HG03469 (cell line): ENCODE data around the gene INPP5B.
A peak's percentile ranks its signal among the peaks of the same experiment; 100 is the strongest.
"Not testable (repeated sequence)": the region's sequence is repeated elsewhere in the genome, so short reads cannot be mapped to it uniquely, and the experiment has no call there.

ENCODE experiments used
- ATAC-seq: cut with Tn5 transposase; IDR thresholded peaks from one replicate; pipeline ENCODE4 v1.9.1; 2021; ENCODE audit warnings: mild to moderate bottlenecking, moderate library complexity, moderate number of reproducible peaks; ENCODE audit not compliant: unreplicated experiment

INPP5B gene

GRCh38 chr1:37946703-37947360 is at the start of gene INPP5B:
Gene INPP5B, minus strand, starts transcription at chr1:37947053. Its CDS starts 745 bp downstream, at chr1:37946308.
- ATAC-seq: peak; percentile 64

- ATAC-seq: no peak
Measured at GRCh38 chr1:37995751-37996345, 49.0 kb upstream of the INPP5B start.

DNA sequence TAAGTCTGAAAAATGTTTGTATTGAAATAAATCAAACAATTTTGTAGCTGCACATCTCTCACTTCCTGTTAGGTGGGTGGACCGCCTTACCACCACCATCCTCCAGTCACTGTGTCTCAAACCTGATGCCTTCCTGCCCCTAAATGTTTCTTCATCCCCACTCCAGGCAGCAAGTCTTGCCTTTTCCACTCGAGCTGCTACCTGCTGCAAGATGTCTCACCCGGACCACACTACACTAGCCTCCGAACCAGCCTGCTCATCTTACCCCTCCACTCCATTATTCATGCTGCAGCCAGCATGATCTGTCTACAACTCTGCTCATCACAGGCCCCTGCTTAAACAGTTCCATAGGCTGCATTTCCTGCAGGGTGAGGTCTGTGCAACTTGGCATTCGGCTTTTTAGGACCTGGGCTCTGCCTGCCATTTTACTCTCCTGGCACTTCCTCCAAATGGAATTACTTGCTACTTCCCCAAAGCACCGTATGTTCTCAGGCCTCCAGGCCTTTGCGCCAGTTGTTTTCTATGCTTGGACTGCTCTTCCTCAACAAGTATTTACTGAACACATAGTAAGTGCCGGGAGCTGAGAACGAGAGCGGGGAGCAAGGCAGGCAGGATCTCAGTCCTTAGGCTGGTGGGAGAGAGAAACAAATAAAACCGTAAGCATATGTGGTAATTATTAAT is 48.2 kb upstream of the INPP5B start:
- ATAC-seq: no peak

- no peak for ATAC-seq
Measured at GRCh38 chr1:37989361-37989930, 42.6 kb upstream of the INPP5B start.

- no peak for ATAC-seq
Measured at GRCh38 chr1:37987679-37988078, 40.8 kb upstream of the INPP5B start.

DNA sequence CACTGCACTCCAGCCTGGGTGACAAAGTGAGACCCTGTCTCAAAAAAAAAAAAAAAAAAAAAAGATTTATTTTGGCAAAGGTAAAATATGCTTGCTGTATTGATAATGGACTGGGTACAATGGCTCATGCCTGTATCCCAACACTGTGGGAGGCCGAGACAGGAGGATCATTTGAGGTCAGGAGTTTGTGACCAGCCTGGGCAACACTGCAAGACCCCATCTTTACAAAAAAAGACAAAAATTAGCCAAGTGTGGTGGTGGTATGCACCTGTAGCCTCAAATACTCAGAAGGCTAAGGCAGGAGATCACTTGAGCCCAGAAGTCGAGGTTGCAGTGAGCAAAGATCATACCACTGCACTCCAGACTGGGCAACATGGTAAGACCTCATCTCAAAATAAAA is 36.7 kb upstream of the INPP5B start:
- no peak for ATAC-seq

GRCh38 chr1:37978541-37978940 is 31.7 kb upstream of the INPP5B start:
- ATAC-seq: no peak

DNA sequence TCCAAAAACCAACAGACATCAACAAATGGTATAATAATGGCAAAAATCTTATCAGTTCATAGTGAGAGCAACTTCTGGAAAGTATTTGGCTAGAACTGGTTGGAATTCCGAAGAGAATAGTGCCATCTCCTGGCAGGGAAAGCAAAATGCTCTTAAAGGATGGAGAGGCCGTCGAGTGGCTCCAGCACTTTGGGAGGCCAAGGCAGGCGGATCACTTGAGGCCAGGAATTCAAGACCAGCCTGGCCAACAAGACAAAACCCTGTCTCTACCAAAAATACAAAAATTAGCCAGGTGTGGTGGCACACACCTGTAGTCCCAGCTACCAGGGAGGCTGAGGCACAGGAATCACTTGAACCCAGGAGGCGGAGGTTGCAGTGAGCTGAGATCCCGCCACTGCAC is 28.2 kb upstream of the INPP5B start:
- not testable (repeated sequence) for ATAC-seq

DNA sequence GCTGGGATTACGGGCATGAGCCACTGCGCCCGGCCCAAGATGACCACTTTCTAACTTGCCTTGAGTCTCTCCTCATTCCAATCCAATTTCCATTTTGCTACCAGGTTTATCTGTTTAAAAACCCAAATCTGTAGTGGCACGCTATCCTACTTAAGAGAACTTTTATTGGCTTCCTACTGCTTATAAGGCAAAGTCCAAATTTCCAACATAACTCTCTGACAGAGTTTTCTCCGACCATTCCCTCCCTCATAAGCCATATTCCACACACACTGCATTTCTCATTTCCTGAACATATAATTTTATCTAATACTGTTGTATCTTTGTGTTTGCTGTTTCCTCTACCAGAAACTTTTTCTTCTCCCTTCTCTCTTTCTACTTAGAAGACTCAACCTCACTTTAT is 27.7 kb upstream of the INPP5B start:
- no peak for ATAC-seq

DNA sequence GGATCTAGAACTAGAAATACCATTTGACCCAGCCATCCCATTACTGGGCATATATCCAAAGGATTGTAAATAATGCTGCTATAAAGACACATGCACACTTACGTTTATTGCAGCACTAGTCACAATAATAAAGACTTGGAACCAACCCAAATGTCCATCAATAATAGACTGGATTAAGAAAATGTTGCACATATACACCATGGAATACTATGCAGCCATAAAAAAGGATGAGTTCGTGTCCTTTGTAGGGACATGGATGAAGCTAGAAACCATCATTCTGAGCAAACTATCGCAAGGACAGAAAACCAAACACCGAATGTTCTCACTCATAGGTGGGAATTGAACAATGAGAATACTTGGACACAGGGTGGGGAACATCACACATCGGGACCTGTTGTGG is 26.8 kb upstream of the INPP5B start:
- ATAC-seq: not testable (repeated sequence)

- ATAC-seq: no peak
Measured at GRCh38 chr1:37965301-37965700, 18.4 kb upstream of the INPP5B start.

DNA sequence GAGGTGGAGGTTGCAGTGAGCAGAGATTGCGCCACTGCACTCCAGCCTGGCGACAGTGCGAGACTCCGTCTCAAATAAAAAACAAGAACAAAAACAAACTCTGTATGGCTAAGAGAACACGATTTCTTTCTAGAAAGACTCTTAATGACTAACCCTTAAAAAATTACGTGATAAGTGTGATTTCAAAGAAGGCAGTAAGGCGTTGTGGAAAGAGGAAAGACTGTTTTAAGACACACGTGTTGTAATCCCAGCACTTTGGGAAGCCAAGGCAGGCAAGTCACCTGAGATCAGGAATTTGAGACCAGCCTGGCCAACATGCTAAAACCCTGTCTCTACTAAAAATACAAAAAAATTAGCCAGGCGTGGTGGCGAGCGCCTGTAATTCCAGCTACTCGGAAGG is 17.3 kb upstream of the INPP5B start:
- ATAC-seq: not testable (repeated sequence)

GRCh38 chr1:37958690-37959089 is 11.8 kb upstream of the INPP5B start:
- ATAC-seq: no peak

DNA sequence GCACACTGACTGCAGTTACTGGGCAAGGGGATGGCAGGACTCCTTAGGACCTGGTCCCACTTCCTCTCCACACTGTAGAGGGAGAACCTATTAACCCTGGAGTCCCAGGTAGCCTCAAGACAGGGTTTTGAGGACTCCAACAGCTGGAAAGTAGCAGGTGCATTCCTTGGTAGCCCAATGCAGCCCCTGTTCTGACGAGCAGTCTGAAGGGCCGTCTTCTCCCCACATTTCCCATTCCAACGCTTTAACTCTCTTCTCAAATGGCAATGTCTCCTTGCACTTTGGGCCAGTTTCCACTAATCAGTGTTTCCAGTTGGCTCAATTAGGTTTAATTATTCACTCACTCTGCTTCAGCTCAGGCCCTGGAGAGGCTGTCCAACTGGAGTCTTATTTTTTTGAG is 8.8 kb upstream of the INPP5B start:
- ATAC-seq: no peak

DNA sequence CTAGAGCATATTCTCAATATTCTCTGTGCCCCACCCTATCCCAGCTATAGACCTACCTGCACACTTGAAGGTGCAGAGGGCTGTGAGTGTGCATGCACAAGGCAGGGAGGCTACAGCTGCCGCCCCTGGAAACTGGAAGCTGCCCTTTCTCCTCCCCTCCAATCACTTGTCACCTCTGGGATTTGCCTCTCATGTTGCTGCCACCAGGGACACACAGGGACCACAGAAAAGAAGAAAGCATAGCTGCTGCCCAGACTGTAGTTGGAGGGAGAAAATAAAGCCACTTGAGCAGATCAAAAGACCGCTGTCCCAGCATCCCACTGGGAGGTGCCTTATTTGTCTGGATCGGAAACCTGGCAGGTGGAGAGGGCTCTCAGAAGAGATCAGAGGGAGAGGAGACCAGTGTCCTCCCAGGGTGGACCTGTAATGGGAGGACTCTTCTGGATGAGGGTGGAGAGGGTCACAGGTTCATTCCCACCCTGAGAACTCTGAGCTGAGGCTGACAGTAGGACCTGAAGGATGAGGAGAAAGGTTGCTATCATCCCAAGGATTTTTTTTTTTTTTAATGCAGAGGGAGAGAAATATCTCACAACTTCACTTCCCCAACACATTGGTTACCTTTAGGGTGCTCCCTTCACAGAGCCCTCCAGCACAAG is 7.6 kb upstream of the INPP5B start:
- ATAC-seq: no peak

- no peak for ATAC-seq
Measured at GRCh38 chr1:37952738-37953137, 5.9 kb upstream of the INPP5B start.

GRCh38 chr1:37951783-37952624 is 5.2 kb upstream of the INPP5B start:
- ATAC-seq: no peak

GRCh38 chr1:37951041-37951782 is 4.4 kb upstream of the INPP5B start:
- no peak for ATAC-seq

DNA sequence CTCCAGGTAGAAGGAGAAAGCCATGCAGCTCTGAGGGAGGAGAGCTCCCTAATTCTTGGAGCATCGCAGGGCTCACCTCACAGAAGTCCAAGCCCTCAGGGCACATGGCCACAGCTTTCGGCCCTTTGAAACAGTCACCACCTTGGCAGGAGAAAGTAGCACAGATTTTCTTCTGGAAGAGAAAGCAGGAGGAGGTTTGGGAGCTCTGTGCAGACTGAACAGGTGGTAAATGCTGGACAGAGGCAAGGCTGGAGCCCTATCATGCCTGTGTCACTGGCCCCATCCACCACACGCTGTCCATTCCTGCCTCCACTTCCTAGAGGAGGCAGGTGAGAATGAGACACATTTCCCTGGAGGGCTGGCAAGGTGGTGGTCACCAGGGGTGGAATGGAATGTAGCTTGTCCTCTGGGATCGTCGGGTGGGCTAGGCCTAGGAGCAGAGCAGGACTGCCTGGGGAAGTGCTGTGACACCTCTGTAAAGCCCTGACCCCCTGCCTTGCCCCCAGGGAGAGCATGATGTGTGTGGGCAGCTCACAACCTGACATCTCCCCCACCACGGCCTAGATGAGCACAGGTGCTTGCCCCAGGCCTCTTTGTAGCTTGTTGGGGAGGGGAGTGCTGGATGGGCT is 2.8 kb upstream of the INPP5B start:
- ATAC-seq: no peak
